Neural cell (in vitro differentiated cells): ENCODE results near the gene AZIN2. TPM values are rescaled to one million over a fixed set of nuclear protein-coding genes. Genes with fewer than 3 reads are reported as not detected.

Source experiments
- H2AFZ ChIP-seq: fragments of 200-600, 300-800 bp; sonication (generic), shearing (Covaris generic); 2 replicates; pipeline ENCODE4 v1.6.0; 2014; ENCODE audit warnings: low read depth, mild to moderate bottlenecking, antibody characterized with exemption, low read length, moderate library complexity
- H3F3A ChIP-seq: fragments of 200-600 bp; shearing (Covaris generic); 2 replicates; pipeline ENCODE4 v1.6.1; 2016; ENCODE audit warnings: mild to moderate bottlenecking, moderate library complexity, mixed read lengths, antibody characterized with exemption, low read length; ENCODE audit not compliant: insufficient read depth, poor library complexity, severe bottlenecking
- H3K27ac ChIP-seq: fragments of 200-600, 300-800 bp; sonication (generic), shearing (Covaris generic); 2 replicates; pipeline ENCODE4 v1.5.1; 2014; ENCODE audit warnings: mild to moderate bottlenecking, low read length, moderate library complexity
- H3K27me3 ChIP-seq: fragments of 300-800, 200-600 bp; sonication (generic), shearing (Covaris generic); 2 replicates; pipeline ENCODE4 v1.6.0; 2014; ENCODE audit warnings: mild to moderate bottlenecking, low read depth, low read length, moderate library complexity; ENCODE audit not compliant: insufficient read depth
- H3K36me3 ChIP-seq: fragments of 300-800, 200-600 bp; sonication (generic), shearing (Covaris generic); 2 replicates; pipeline ENCODE4 v1.5.1; 2014; ENCODE audit warnings: mild to moderate bottlenecking, antibody characterized with exemption, low read length, moderate library complexity; ENCODE audit not compliant: insufficient read depth
- H3K4me2 ChIP-seq: fragments of 300-800, 200-600 bp; sonication (generic), shearing (Covaris generic); 2 replicates; pipeline ENCODE4 v1.6.0; 2014; ENCODE audit warnings: mild to moderate bottlenecking, low read length
- H3K4me3 ChIP-seq: fragments of 300-800, 200-600 bp; sonication (generic), shearing (Covaris generic); 2 replicates; pipeline ENCODE4 v1.5.1; 2014; ENCODE audit warnings: mild to moderate bottlenecking, low read length, moderate library complexity
- H3K79me2 ChIP-seq: fragments of 200-600 bp; shearing (Covaris generic); replicated peaks from 2 replicates; pipeline ENCODE4 v1.6.0; 2014; ENCODE audit warnings: mild to moderate bottlenecking, low read length, moderate library complexity; ENCODE audit not compliant: insufficient read depth
- H3K9ac ChIP-seq: fragments of 300-800, 200-600 bp; sonication (generic), shearing (Covaris generic); 2 replicates; pipeline ENCODE4 v1.6.1; 2016; ENCODE audit warnings: mild to moderate bottlenecking, low read length, mixed read lengths
- H3K9me2 ChIP-seq: fragments of 200-600 bp; shearing (Covaris generic); 2 replicates; pipeline ENCODE4 v1.6.1; 2016; ENCODE audit warnings: mild to moderate bottlenecking, low read length, mixed read lengths; ENCODE audit not compliant: insufficient read depth
- H3K9me3 ChIP-seq: fragments of 200-600, 300-800 bp; sonication (generic), shearing (Covaris generic); 2 replicates; pipeline ENCODE4 v1.6.1; 2016; ENCODE audit warnings: mild to moderate bottlenecking, mixed run types, low read length, moderate library complexity, mixed read lengths
- H4K20me1 ChIP-seq: fragments of 200-600 bp; shearing (Covaris generic); 2 replicates; pipeline ENCODE4 v1.6.1; 2016; ENCODE audit warnings: mild to moderate bottlenecking, mixed run types; ENCODE audit not compliant: insufficient read depth
- EP300 ChIP-seq: fragments of 450-650 bp; conservative IDR thresholded peaks from 2 replicates; pipeline ENCODE4 v1.6.1; 2014; ENCODE audit warnings: antibody characterized with exemption, mild to moderate bottlenecking, moderate library complexity; ENCODE audit not compliant: poor library complexity, severe bottlenecking
- EZH2 ChIP-seq: fragments of 200-600, 300-800 bp; shearing (Covaris generic), sonication (generic); IDR thresholded peaks from 2 replicates; pipeline ENCODE4 v1.6.1; 2014; ENCODE audit warnings: antibody characterized with exemption, low read length, borderline replicate concordance, mild to moderate bottlenecking; ENCODE audit not compliant: insufficient read depth, poor library complexity, severe bottlenecking
- MXI1 ChIP-seq: fragments of 450-650 bp; conservative IDR thresholded peaks from 2 replicates; pipeline ENCODE4 v1.6.1; 2014; ENCODE audit warnings: antibody characterized with exemption, mild to moderate bottlenecking; ENCODE audit not compliant: poor library complexity, severe bottlenecking
- POLR2AphosphoS5 ChIP-seq: IDR thresholded peaks from 2 replicates; pipeline ENCODE4 v1.6.1; 2012
- RAD21 ChIP-seq: fragments of 450-650 bp; conservative IDR thresholded peaks from 2 replicates; pipeline ENCODE4 v1.6.1; 2014; ENCODE audit warnings: antibody characterized with exemption, mild to moderate bottlenecking, moderate library complexity
- REST ChIP-seq: IDR thresholded peaks from 2 replicates; pipeline ENCODE4 v1.6.1; 2012; ENCODE audit warnings: borderline replicate concordance
- SMC3 ChIP-seq: fragments of 450-650 bp; conservative IDR thresholded peaks from 2 replicates; pipeline ENCODE4 v1.6.1; 2014; ENCODE audit warnings: antibody characterized with exemption, mild to moderate bottlenecking, moderate library complexity; ENCODE audit not compliant: poor library complexity
- TAF1 ChIP-seq: IDR thresholded peaks from 2 replicates; pipeline ENCODE4 v1.6.1; 2012; ENCODE audit warnings: low read depth
- polyA plus RNA-seq: library from polyadenylated mRNA; depleted of rRNA; stranded (reverse); fragments of >200 nt; gene quantifications from 2 replicates; pipeline ENCODE4 v1.2.3, GENCODE V29; 2014
- TF ChIP-seq, protein P1 (sequence below): fragments of 450-650 bp; IDR thresholded peaks from 2 replicates; pipeline ENCODE4 v1.5.1; 2014; ENCODE audit warnings: antibody characterized with exemption, mild to moderate bottlenecking, moderate library complexity; ENCODE audit not compliant: poor library complexity, severe bottlenecking

The AZIN2 gene
- polyA plus RNA-seq, 1 donor from 2014 or later, result 22.7 TPM

- no peak overlapping the region for H3K27ac ChIP-seq
- H3K9ac ChIP-seq, result no peak overlapping the region
- H3K79me2 ChIP-seq, result no peaks in the 10 kb centered on the region
- TF ChIP-seq POLR2AphosphoS5, result no peak
- TF ChIP-seq, protein P1, sequence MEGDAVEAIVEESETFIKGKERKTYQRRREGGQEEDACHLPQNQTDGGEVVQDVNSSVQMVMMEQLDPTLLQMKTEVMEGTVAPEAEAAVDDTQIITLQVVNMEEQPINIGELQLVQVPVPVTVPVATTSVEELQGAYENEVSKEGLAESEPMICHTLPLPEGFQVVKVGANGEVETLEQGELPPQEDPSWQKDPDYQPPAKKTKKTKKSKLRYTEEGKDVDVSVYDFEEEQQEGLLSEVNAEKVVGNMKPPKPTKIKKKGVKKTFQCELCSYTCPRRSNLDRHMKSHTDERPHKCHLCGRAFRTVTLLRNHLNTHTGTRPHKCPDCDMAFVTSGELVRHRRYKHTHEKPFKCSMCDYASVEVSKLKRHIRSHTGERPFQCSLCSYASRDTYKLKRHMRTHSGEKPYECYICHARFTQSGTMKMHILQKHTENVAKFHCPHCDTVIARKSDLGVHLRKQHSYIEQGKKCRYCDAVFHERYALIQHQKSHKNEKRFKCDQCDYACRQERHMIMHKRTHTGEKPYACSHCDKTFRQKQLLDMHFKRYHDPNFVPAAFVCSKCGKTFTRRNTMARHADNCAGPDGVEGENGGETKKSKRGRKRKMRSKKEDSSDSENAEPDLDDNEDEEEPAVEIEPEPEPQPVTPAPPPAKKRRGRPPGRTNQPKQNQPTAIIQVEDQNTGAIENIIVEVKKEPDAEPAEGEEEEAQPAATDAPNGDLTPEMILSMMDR, result no peak
- no peak for TF ChIP-seq REST
- no peak for TF ChIP-seq RAD21
- TF ChIP-seq TAF1, result no peak
- no peak for TF ChIP-seq MXI1
- no peak for TF ChIP-seq SMC3
- no peak for TF ChIP-seq EP300
- no peak for TF ChIP-seq EZH2
- no peaks in the 10 kb centered on the region for H3K9me2 ChIP-seq
- peaks cover 6% of the 10 kb centered on the region for H3K27me3 ChIP-seq
- H3K9me3 ChIP-seq, result no peaks in the 10 kb centered on the region
- no peaks in the 10 kb centered on the region for H4K20me1 ChIP-seq
- H3K4me3 ChIP-seq, result peak overlapping the region; percentile 95
- H3F3A ChIP-seq, result no peaks in the 10 kb centered on the region
- no peak overlapping the region for H2AFZ ChIP-seq
- no peaks in the 10 kb centered on the region for H3K36me3 ChIP-seq
- H3K4me2 ChIP-seq, result no peak overlapping the region
Observed at GRCh38 chr1:33082575-33083108, 1.7 kb downstream of the AZIN2 start.

- Histone ChIP-seq H3K27me3 (peaks cover 6% of the 10 kb centered on the region), H3K9me2 (no peaks in the 10 kb centered on the region), H3F3A (no peaks in the 10 kb centered on the region), H3K79me2 (no peaks in the 10 kb centered on the region), H3K4me3 (no peak overlapping the region), H2AFZ (no peak overlapping the region), H4K20me1 (no peaks in the 10 kb centered on the region), H3K9me3 (no peaks in the 10 kb centered on the region), H3K36me3 (no peaks in the 10 kb centered on the region), H3K9ac (no peak overlapping the region), H3K4me2 (no peak overlapping the region), H3K27ac (no peak overlapping the region)
- TF ChIP-seq RAD21, result no peak
- TF ChIP-seq POLR2AphosphoS5, result no peak
- TF ChIP-seq MXI1, result no peak
- no peak for TF ChIP-seq EZH2
- TF ChIP-seq SMC3, result no peak
- no peak for TF ChIP-seq TAF1
- no peak for TF ChIP-seq REST
- no peak for TF ChIP-seq EP300
- TF ChIP-seq, protein P1, result no peak
Observed at GRCh38 chr1:33085332-33085731, 4.4 kb downstream of the AZIN2 start.
